ENCODE data around the gene DMRT2.

DNA sequence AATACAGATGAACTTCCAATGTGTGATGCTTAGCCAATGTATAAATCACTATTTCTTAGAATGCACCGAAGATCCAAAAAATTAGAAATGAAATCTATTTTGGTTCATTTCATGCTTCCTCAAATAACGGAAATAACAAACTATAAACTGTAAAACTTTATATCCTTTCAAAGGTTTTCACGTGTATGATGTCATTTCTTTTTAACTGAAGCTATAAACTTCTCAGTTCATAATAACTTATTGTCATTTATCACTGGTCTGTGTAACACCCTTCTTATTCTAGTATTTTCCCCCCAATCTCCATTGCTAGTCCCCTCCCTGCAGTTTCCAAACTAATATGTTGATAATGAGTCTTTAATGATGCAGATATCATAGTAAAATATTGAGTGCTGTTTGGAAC is 36.4 kb downstream of the DMRT2 start:
- TF ChIP-seq FOXM1 (IDR thresholded peaks at IDR 0.05; ENCODE audit: borderline replicate concordance) (no peak), SP1 (IDR thresholded peaks at IDR 0.05) (no peak), BHLHE40 (IDR thresholded peaks at IDR 0.05; ENCODE audit: borderline replicate concordance) (no peak), FOXK2 (IDR thresholded peaks at IDR 0.05) (no peak), HDGF (IDR thresholded peaks at IDR 0.05; ENCODE audit: borderline replicate concordance) (no peak), SUZ12 (IDR thresholded peaks at IDR 0.05) (no peak), NFRKB (IDR thresholded peaks at IDR 0.05) (no peak), FOXA1 (IDR thresholded peaks at IDR 0.05) (no peak), ELF4 (IDR thresholded peaks at IDR 0.05) (no peak), TARDBP (IDR thresholded peaks at IDR 0.05) (no peak), PKNOX1 (IDR thresholded peaks at IDR 0.05) (no peak), ZNF384 (IDR thresholded peaks at IDR 0.05) (no peak), L3MBTL2 (conservative IDR thresholded peaks at IDR 0.05) (no peak)

All from HEK293T (cell line).